HepG2 (cell line): ENCODE data around the gene FOSB. TPM values are rescaled to one million over a fixed set of nuclear protein-coding genes. Genes with fewer than 3 reads are reported as not detected.

ENCODE experiments used
- FOXP1 ChIP-seq, 2 experiments: fragments of 450-650 bp in 1 of 2; IDR thresholded peaks; 2 replicates each; pipeline ENCODE4 v1.6.1; 2017 to 2018; ENCODE audit warnings: antibody characterized with exemption in 1 of 2
- HDAC1 ChIP-seq: sonication (generic); formaldehyde crosslinking; IDR thresholded peaks from 2 replicates; pipeline ENCODE4 v1.5.1; 2020; ENCODE audit warnings: mild to moderate bottlenecking, missing genetic modification reagents
- HIVEP1 ChIP-seq: sonication (generic); formaldehyde crosslinking; IDR thresholded peaks from 2 replicates; pipeline ENCODE4 v1.4.0; 2020; ENCODE audit warnings: mild to moderate bottlenecking, missing genetic modification reagents
- HNRNPUL1 ChIP-seq: fragments of 200-400 bp; formaldehyde crosslinking; IDR thresholded peaks from 2 replicates; pipeline ENCODE4 v1.6.1; 2017; ENCODE audit warnings: low read depth, mild to moderate bottlenecking, low read length, moderate library complexity
- HOMEZ ChIP-seq: IDR thresholded peaks from 2 replicates; pipeline ENCODE4 v1.6.1; 2016; ENCODE audit warnings: low read depth
- IKZF1 ChIP-seq: fragments of 450-650 bp; IDR thresholded peaks from 2 replicates; pipeline ENCODE4 v1.7.1; 2016
- KDM5B ChIP-seq: sonication (generic); formaldehyde crosslinking; IDR thresholded peaks from 2 replicates; pipeline ENCODE4 v1.4.0; 2020; ENCODE audit warnings: missing genetic modification reagents, mild to moderate bottlenecking, borderline replicate concordance
- KLF13 ChIP-seq: sonication (generic); formaldehyde crosslinking; IDR thresholded peaks from 2 replicates; pipeline ENCODE4 v1.4.0; 2020; ENCODE audit warnings: mild to moderate bottlenecking, missing genetic modification reagents
- KLF9 ChIP-seq: IDR thresholded peaks from 2 replicates; pipeline ENCODE4 v1.6.1; 2016; ENCODE audit warnings: low read depth
- MBNL3 ChIP-seq: fragments of 250-450 bp; sonication (Bioruptor Pico); conservative IDR thresholded peaks from 2 replicates; pipeline ENCODE4 v1.8.0; 2022; ENCODE audit warnings: mild to moderate bottlenecking, inconsistent platforms
- MYC ChIP-seq: sonication (generic); formaldehyde crosslinking; IDR thresholded peaks from 2 replicates; pipeline ENCODE4 v1.9.0; 2021; ENCODE audit warnings: missing genetic modification reagents, borderline replicate concordance
- RERE ChIP-seq: IDR thresholded peaks from 2 replicates; pipeline ENCODE4 v1.6.1; 2016; ENCODE audit warnings: low read depth, missing genetic modification reagents, missing compliant biosample characterization
- RFX1 ChIP-seq: fragments of 450-650 bp; IDR thresholded peaks from 2 replicates; pipeline ENCODE4 v1.6.1; 2017
- SAP130 ChIP-seq: IDR thresholded peaks from 2 replicates; pipeline ENCODE4 v1.6.1; 2016; ENCODE audit warnings: low read depth
- SIX4 ChIP-seq: sonication (generic); formaldehyde crosslinking; IDR thresholded peaks from 2 replicates; pipeline ENCODE4 v1.4.0; 2020; ENCODE audit warnings: missing genetic modification reagents
- ZBTB37 ChIP-seq: sonication (generic); formaldehyde crosslinking; IDR thresholded peaks from 2 replicates; pipeline ENCODE4 v1.4.0; 2020; ENCODE audit warnings: mild to moderate bottlenecking, missing genetic modification reagents
- ZC3H13 ChIP-seq: sonication (generic); formaldehyde crosslinking; IDR thresholded peaks from 2 replicates; pipeline ENCODE4 v1.8.1; 2023; ENCODE audit warnings: mild to moderate bottlenecking, missing genetic modification reagents, moderate library complexity
- ZNF281 ChIP-seq: sonication (generic); formaldehyde crosslinking; IDR thresholded peaks from 2 replicates; pipeline ENCODE4 v1.4.0; 2020; ENCODE audit warnings: missing genetic modification reagents, borderline replicate concordance
- ZSCAN30 ChIP-seq: sonication (generic); formaldehyde crosslinking; IDR thresholded peaks from 2 replicates; pipeline ENCODE4 v1.5.0; 2020; ENCODE audit warnings: mild to moderate bottlenecking, missing genetic modification reagents
- polyA plus RNA-seq, 8 experiments: library from polyadenylated mRNA; depleted of rRNA in 3 of 8; stranded (reverse) in 7 of 8; unstranded in 1 of 8; fragments of >200 nt; fragmentation: Illumina TruSeq in 4 of 8; extraction: Trizol in 4 of 8; gene quantifications; 2 replicates each; pipeline versions ENCODE4 v1.2.1 to v1.2.3, GENCODE V29; 2011 to 2016; ENCODE audit warnings: low read depth in 4 of 8, missing spikeins in 1 of 8, mixed read lengths in 1 of 8; ENCODE audit not compliant: insufficient read depth in 1 of 8
- total RNA-seq, 5 experiments: library from RNA; depleted of rRNA; stranded (reverse); fragments of >200 nt; fragmentation: Illumina TruSeq; extraction: Trizol; gene quantifications; 2 replicates each; pipeline ENCODE4 v1.2.3, GENCODE V29; 2016; ENCODE audit warnings: low read depth in 1 of 5

The FOSB gene
- total and polyA plus RNA-seq, 2 of the 13 experiments (the other 11 are each of a cell fraction or from before 2014, with no cell fraction given), result 2.8 to 6.0 TPM

- TF ChIP-seq HIVEP1 (CRISPR knock-in tag), result 0 out of 2 replicates have a peak, but pooled peaks have one; percentile 0
- no peak for TF ChIP-seq ZC3H13 (CRISPR knock-in tag)
- TF ChIP-seq RFX1, result no peak
- no peak for TF ChIP-seq MBNL3 (CRISPR knock-in tag)
- TF ChIP-seq ZNF281, result peak; percentile 74; the same call in 1 of the 2 replicates
- TF ChIP-seq KDM5B (CRISPR knock-in tag), result peak; percentile 33; the same call in 1 of the 2 replicates
- TF ChIP-seq HOMEZ (CRISPR knock-in tag), result no peak
- TF ChIP-seq MYC, result 0 out of 2 replicates have a peak, but pooled peaks have one; percentile 22
- TF ChIP-seq RERE (CRISPR knock-in tag), result no peak
- peak; percentile 68 for TF ChIP-seq SAP130
- no peak for TF ChIP-seq KLF13
- TF ChIP-seq IKZF1, result no peak
- TF ChIP-seq KLF9 (CRISPR knock-in tag), result no peak
- TF ChIP-seq SIX4, result no peak
- no peak for TF ChIP-seq FOXP1 (IDR thresholded peaks at IDR 0.05)
- TF ChIP-seq FOXP1 (CRISPR knock-in tag; IDR thresholded peaks at IDR 0.05), result no peak
- 0 out of 2 replicates have a peak, but pooled peaks have one; percentile 32 for TF ChIP-seq HDAC1
- no peak for TF ChIP-seq HNRNPUL1
- TF ChIP-seq ZSCAN30 (CRISPR knock-in tag), result 0 out of 2 replicates have a peak, but pooled peaks have one; percentile 27
- TF ChIP-seq ZBTB37 (CRISPR knock-in tag), result 0 out of 2 replicates have a peak, but pooled peaks have one; percentile 17
Observed at GRCh38 chr19:45508417-45508860, 40.6 kb downstream of the FOSB start (continued).
